ENCODE measurements around the gene FBXW11.
A peak's percentile ranks its signal among the peaks of the same experiment; 100 is the strongest.
"Not testable (repeated sequence)": the region's sequence is repeated elsewhere in the genome, so short reads cannot be mapped to it uniquely, and the experiment has no call there.

The FBXW11 gene

DNA sequence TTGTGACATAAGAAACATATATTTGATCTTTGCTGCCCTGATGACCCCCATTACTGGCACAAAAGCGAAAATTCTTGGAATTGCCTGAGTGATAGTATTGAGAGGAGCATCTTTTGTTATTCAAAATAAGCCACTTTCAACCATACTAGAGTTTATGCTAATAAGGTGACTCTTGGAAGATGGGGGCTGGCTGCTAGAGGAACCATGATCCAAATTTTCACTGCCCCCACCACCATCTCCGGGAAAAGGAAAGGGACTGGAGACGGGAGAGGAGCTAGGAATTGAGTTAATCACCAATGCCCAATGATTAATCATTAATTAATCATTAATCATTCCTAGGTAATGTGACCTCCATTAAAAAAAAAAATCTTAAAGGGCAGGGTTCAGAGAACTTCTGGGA is 25.6 kb downstream of the FBXW11 start:
- DNase-seq, result no peak

DNA sequence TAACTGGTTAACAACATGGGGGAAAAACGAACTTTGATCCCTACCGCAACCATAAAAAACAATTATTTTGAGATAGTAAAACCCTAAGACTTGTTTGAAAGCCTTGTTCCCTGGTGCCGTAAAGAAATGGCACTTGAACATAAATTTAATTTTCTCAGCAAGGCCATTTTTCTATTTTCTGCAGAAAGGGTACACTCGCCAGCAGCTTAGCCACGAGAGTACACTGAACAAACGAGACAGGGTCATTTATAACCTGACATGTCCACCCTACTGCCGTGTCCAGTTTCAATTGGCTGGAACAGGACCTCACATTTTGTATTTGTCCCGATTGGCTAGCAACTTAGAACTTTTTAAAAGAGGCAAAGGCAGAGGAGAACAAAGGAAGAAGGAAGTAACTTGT is 26.8 kb downstream of the FBXW11 start:
- no peak for DNase-seq

DNA sequence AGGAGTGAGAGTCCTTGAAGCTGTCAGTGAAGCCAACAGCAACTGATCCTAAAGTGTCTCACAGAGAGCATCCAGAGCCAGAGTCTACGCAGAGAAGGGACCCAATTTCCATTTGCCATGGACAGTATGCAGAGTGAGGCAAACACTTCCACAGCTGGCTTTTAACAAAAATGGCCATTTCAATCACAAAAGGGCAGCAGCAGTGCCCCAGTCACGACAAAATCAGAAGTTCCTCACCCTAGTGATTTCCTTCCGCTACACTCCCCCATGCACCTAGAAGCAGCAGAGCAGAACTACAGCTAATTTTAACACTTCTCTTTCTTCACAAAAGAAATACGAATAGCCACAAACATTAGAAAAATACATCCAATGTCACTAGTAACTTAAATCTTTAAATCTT is 27.9 kb downstream of the FBXW11 start:
- DNase-seq, result no peak

DNA sequence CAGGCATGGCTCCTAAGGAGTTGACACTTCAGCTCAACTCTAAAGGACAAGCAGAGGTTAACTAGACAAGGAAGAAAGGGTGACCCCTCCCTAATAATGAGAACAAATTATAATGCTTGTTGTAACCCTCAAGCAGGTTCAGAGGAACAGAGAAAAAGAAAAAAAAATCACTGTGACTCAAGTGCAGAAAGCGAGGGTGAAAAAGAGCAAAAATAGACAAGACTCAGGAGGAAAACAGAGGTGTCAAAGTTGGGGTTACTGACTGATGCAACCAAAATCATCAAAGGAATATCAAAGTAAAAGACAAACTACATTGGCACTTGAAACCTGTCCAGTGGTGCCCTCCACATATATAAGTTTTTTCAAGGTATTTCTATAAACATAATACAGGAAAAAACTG is 28.4 kb downstream of the FBXW11 start:
- DNase-seq, result no peak

DNA sequence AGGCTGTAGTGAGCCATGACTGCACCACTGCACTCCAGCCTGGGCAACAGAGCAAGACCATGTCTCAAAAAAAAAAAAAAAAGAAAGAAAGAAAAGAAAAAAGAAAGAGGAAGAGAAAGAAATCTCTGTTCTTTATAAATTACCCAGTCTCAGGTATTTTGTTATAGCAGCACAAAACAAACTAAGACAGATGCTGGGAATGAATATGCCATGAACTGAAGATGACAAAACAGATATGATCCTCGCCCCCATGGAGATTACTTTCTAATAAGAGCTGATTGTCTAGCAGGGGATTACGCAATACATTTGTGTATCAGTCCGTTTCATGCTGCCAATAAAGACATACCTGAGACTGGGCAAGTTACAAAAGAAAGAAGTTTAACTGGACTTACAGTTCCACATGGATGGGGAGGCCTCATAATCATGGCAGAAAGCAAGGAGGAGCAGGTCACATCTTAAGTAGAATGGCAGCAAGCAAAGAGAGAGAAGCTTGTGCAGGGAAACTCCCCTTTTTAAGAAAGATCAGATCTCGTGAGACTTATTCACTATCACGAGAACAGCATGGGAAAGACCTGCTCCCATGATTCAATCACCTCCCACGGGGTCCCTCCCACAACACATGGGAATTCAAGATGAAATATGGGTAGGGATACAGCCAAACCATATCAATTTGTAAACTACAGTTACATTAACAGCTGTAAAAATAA is 29.0 kb downstream of the FBXW11 start:
- DNase-seq, result not testable (repeated sequence)

DNA sequence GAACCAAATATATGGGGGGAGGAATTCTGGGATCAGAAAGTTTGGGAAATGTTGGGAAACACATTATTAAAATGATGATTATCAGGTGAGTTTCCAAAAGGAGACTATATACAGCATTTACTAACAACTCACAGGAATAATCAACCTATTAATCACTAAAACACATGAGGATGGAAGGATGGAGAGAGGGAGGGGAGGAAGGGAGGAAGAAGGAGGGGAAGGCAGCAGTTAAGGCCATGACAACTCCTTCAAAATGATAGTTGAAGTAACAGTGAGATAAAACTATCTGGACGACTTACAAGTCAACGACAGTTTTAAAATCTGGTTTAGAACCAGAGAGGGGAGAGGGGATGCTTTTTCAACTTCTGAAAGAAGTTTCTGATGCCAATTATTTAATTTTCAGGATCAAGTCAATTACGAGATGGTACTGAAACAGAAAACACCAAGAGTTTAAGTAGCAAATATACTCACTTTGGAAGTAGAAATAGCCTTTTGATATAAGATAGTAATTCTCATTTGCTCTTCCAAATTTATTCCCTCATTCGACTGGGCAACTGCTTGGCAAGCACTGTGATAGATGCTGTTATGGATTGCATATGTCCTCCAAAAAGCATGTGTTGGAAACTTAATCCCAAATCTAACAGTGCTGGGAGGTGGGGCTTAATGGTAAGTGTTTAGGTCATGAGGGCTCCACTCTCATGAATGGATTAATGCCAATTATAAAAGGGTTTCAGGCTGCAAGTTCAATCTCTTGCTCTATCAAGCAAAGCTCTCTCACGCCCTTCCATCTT is 30.4 kb downstream of the FBXW11 start:
- no peak for DNase-seq

DNA sequence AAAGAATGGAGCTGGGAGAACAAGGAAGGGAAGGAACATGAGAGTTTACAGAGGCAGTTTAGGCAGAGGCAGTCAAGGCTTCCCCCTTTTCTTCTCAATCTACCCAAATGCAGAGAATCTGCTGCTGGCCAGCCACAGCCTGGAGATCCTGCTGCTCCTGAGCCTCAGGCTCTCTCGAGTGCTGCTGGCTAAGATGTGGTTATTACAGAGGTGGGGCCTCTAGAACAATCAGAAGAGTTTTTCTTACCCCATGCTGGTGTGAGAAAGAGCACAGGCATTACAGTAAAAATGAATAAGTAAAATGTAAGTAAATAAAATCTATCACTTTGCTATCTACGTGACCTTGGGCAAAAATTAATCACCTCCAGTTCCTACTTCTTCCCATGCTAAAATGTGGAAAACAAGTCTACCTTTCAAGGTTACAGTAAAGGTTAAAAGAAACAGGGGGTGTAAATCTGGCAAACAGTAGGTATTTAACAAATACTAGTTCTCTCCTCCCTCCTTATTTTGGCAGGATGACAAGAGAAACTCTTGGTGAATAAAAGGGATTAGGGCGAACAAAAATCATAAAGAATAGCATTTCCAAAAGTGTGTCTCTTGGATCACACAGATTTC is 31.1 kb downstream of the FBXW11 start:
- no peak for DNase-seq

DNA sequence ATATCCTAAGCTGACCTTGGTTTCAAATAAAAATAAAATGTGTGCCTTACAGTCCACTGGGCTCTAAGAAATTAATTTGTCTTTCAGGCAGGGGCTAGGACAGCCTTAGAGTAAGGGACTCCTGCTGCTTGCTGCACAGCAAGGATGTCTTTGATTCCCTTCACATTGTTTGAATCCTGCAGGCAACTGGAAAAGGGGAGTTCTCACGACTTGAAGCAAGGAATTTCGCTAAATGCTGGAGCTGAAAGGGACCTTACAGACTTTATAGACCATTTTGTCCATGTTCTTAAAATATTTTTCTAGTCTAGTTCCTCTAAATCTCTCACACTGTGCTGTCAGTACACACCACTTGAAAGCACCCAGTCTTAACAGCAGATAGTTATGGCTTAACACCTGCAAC is 35.6 kb downstream of the FBXW11 start:
- no peak for DNase-seq

DNA sequence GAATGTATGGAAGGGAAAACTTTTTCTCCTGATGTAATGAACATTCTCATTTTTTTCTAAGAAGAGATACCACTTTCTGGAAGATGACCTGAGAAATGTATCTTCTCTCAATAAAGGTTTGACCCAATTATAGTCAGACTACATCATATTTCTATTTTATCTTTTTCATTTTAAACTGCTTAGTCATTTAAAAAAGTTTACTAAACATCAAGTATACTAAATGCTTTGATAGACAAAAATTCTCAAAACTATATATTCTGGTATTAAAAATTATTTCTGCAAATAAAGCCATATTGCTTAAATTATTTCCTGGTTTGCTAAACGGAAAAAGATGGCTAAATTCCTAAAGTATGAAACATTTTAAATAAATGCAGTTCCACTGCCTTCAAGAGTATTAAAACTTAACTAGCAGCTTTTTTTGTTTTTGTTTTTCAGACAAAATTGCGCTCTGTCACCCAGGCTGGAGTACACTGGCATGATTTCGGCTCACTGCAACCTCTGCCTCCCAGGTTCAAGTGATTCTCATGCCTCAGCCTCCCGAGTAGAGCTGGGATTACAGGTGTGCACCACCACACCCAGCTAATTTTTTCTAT is 37.1 kb downstream of the FBXW11 start:
- no peak for DNase-seq

DNA sequence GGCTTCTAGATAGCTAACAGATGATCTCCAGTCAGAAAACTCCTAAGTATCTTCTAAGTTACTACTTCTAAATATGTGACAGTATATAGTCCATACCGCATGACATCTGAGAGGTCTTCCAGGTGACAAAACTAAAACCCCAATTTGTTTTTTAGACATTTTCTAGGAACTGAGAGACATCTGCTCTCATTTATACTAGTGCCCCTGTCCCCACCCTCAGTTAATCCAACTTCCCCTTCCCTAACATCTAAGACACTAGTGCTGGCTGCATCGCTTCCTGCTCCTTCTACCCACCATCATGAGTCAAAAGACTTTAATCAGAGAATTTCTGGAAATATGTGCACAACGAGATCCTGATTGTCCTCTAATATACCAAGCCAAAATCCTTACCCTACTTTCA is 37.9 kb downstream of the FBXW11 start:
- DNase-seq, result no peak

DNA sequence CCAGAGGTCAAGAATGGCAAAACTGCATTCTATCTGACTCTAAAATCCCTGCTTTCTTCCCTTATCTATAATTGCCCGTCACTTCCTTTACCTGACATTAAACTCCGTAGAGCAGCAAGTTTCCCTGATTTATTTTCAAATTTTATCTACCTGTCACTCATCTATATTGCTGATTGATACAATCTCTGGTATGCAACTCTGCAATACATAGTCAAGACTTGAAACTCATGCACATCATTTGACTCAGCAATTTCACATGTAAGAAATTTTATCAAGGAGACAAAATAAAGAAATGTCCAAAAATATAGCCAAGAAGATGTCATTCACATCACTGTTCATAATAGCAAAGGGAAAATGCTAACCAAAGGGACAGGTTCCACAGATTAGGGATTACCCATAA is 39.5 kb downstream of the FBXW11 start:
- no peak for DNase-seq

DNA sequence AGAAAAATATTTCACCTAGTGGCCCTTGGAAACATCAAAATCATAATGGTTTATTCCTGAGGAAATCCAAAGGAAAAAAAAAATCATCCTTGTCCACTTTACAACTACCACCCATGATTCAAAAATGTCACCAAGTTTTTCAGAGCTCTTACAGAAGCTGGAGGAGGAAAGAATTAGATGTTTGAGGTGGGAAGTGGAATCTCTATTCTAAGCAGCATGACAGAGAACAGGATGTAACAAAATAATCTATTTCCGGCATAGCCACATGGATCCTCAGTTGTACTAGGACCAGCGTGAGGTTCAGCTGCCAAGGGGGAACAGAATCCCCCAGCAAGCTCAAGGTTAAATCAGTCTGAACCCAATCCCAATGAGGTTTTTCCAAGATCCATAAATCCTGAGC is 40.2 kb downstream of the FBXW11 start:
- no peak for DNase-seq

DNA sequence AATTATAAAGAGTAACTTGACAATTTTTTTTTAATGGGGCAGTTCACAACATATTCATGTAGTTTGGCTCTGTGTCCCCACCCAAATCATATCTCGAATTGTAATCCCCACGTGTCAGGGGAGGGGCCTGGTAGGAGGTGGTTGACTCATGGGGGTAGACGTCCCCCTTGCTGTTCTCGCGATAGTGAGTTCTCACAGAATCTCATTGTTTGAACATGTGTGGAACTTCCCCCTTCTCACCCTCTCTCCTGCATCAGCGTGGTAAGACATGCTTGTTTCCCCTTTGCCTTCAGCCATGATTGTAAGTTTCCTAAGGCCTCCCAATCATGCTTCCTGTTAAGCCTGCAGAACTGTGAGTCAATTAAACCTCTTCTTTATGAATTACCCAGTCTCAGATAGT is 40.7 kb downstream of the FBXW11 start:
- peak in 1 of 2 donors; percentile 15 for DNase-seq

DNA sequence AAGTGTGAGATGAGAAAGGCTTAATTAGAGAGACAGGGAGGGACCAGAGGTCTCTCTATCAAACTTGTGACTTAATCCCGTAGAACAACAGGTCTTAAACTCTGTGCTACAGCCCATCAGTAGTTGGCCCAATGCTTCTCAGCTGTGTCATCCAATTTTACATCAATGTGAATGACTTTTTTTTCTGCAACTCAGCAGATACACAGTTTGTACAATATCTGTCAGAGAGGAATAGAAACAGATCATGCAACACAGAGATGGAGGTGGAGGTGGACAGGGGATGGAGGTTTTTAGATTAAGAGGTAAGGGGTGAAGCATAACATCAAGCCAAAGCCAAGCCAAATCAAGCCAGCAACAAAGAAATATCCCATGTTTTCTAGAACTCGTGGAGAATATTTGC is 43.0 kb downstream of the FBXW11 start:
- no peak for DNase-seq

DNA sequence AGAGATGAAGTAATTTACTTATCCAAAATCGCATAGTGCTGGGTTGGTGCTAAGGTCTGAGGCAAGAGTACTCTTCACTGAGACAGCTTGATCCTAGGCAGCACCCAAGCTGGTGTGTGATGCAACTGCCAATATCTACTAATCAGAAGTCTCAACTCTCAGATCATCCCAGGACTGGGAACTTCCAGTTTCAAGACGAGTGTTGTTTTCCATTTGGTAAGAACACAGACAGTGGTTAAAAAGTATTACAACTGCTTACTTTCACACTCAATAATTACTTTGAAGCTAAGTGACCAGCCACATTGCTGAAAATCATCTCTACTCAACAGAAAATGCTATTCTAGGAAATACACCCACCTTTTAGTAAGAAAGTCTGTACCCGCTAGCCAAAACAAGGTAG is 45.3 kb downstream of the FBXW11 start:
- DNase-seq, result no peak

DNA sequence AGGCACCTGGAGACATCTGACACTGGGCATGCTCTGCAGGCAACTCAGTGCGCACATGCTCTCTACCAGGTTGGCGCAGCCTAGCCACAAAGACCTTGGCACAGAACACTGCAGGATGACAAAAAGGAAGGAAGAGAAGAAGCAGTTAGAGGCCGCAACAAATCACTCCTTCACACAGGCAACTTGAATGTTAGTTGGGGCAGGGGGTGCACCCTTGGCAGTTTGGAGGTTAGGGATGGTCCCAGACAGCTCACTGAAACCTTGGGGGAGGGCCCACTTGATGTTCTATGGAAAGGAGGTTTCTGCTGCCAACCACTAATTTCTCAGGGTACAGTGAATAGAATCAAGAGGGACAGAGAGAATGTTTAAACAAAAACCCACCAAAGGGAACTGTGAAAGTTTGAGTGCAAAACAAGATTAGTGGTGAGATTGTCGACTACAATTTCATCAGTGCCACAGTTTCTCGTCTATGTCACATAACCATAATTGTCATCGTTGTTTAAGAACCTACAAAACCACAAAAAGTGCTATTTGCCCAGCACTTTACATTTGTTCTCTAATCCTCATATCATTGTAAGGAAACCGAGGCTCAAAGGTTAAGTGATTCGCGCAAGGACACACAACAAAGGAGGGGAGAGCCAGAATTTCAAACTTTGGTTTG is 48.7 kb downstream of the FBXW11 start:
- DNase-seq, result peak in 1 of 2 donors; percentile 16

DNA sequence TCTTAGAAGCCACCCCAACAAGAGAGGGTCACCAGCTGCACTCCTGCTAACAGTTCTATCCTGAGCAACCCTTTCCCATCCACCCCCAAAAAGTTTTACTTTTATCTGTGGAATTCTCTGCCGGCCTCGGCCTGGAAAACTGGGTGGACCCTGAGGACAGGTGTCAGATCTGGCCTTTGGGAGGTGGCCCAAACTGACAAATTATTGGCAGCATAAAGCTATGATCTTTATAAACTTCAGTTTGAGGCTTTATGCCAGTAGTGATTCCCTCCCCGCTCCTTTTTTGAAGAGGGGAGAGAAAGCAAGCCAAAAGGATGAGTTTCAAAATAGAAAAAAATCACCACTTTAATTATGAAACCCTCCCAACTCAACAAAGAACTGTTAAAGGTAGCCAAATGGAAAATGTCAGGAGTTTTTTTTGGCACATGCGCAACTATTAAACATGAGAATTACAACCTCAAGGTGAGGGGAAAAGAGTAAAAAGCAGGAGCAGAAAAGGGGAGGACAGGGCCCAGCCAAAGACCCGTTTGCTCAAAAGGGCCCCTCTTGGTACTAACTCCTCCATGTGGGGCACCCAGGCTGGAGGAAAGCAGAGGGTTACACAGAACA is 49.4 kb downstream of the FBXW11 start:
- DNase-seq, result no peak

DNA sequence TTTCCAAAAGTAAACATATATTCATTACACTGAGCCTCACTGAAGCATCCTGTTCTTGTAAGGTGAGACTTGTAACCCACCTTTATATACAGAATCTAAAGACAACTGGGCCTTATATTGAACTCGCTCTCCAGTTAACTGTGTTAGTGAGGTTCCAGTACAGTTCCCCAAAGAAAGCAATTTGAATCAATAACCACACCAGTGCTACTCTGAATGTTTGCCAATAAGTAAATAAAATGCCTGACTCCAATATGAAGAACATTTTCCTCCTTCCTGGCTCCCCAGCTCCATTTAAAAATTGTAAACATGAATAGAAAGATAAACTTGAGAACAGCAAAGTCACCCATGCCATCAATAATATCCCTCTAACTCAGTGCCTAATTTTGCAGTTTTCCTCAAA is 50.1 kb downstream of the FBXW11 start:
- no peak for DNase-seq

DNA sequence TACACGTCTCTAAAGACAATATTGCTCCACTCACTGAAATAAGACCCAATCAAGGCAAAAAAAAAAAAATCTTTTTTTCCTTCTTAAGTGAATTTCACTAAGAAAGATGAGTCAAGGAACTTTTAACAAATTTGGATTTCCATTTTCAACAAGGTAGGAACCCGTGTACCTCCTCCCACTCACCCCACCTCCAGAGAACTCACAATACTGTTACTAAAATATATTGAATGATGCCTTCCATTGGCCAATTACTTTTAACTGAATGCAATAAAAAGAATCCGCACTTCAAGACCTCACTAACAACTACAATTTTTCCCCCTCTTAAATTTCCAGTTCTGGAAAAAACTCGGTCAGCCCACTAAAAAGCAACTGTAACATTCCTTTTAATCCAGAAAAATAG is 50.7 kb downstream of the FBXW11 start:
- DNase-seq, result no peak

DNA sequence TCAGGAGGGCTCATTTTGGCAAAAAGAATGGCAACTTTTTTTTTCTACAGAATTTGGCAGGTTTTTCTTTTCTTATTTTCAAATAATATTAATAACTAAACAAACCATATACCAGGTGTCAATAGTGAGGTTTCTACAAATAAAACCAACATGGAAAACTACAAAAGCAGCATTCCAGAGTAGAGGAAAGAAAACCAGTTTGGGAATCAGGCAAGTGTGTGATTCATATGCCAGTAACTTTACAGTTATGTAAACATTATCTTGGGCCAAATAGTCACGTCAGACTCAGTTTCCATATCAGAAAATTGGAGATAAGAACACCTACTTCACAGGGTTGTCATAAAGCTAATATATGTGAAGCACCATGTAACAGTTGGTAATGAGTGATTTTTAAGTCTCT is 51.7 kb downstream of the FBXW11 start:
- DNase-seq, result no peak

DNA sequence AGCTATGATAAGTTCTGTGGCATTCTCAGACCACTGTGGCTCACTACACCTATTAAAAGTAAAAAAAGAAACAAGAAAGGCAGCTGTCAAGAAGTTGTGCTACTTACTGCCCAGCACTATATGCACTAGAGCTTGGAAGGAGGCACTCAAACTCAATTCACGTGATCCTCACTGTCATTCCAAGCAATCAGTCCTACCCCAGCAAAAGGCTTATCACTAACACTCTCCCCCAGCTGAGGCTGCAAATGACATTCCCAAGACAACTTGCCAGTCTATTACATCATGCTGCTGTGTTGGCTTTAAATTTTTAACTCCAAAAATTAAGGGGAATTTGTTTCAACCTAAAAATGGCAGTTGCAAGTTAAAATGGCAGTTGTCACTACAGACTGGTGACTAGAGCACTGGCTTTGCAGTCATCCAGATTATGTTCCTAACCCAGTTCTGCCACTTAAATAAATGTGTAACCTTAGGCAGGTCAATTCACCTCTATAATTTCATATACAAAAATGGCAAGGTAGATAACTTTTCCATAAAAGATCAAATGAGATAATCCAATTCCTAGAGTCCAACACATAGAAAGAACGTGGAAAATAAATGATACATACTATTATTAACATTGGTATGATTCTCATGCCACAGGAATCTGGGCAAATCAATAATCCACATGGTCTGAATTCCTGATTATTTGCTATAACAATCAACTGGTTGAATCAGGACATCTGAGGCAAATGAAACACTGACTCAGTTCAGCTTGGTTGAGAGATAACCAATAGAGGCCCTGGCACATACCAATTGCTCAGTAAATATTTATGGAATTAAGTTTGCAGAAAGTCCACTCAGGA is 52.4 kb downstream of the FBXW11 start:
- DNase-seq, result no peak

DNA sequence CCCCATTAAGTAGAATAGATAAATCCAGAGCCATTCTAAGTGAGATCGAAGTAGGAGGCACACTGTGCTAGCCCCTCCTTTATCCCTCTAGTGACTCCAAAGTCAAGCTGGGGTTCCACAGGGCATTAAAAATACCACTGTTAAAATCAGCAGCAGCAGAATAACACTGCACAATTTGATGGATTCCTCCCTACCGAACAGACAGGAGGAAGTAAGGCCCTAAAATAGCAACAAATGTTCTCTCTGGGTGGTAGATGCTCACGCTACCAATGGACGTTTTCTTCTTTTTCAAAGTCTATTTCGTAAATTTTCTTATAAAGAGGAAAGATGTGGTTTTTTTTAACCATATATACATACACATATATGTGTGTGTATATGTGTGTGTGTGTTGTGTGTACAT is 54.4 kb downstream of the FBXW11 start:
- no peak for DNase-seq

All from CD4-positive, alpha-beta T cell treated with Interleukin-1 beta for 1 hour (primary cell).